Heart left ventricle (tissue), 13 donors: ENCODE results near the gene MS4A10.

Experiments used
- POLR2A ChIP-seq, 2 donors: fragments of 450-650 bp; IDR thresholded peaks; one replicate each; pipeline ENCODE4 v1.6.1; 2017; ENCODE audit warnings: antibody characterized with exemption in 2 of 2, mild to moderate bottlenecking in 2 of 2, moderate library complexity in 2 of 2
- TF ChIP-seq, protein P1 (sequence below), 12 donors: fragments of 200-600 bp; sonication (generic) in 4 of 12; IDR thresholded peaks; one replicate each; pipeline versions ENCODE4 v1.5.0 to v1.8.0; 2018 to 2022; ENCODE audit warnings: antibody characterized with exemption in 12 of 12, mild to moderate bottlenecking in 5 of 12
- donor health status: ischemic (EF 13 %, LVEDD 7.1; RV severe dilation, severe dysfunction).
- donor health status: DM: no; HTN: yes; CAD: no.
- donor health status: DM: no; HTN: no; CAD: no.
- donor health status: ischemic (EF 25% LVEDD 6.9; RV normal size, moderate dysfunction).
- donor health status: ischemic (EF 25% LVEDD 5.7; RV mildly dilated, moderate dysfunction).
- donor health status: ischemic (EF 35%, LVEDD 5.7; RV mildly dilated, moderate dysfunction).
- donor health status: nonischemic (EF 11% LVEDD 7.7; RV severe dilation, severe dysfunction).
- donor health status: DM: yes; HTN: yes; CAD: no.
- donor health status: PGD.
- donor health status: ischemic (EF 29% LVEDD 5.4; RV normal size, mild dysfunction).
- donor health status: nonischemic (EF 23%, LVEDD 6.1; RV moderate dilation, normal function).

DNA sequence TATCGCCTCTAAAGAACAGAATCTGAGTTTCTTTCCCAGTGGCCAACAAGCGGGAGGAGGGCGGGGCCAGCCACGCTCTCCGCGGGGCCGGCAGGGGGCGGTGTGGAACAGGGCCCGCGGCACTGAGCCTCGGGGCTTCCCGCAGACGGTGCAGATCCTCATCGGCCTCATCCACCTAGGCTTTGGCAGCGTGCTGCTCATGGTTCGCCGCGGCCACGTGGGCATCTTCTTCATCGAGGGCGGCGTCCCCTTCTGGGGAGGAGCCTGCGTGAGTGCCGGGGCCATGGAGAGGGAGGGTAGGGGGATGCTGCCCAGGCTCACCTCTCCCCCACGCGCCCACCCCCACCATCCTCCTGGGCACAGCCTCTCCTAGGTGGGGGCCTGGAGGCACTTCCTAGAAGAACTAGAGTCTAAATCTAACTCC lies 17.7 kb upstream of the MS4A10 start:
- TF ChIP-seq, protein P1, sequence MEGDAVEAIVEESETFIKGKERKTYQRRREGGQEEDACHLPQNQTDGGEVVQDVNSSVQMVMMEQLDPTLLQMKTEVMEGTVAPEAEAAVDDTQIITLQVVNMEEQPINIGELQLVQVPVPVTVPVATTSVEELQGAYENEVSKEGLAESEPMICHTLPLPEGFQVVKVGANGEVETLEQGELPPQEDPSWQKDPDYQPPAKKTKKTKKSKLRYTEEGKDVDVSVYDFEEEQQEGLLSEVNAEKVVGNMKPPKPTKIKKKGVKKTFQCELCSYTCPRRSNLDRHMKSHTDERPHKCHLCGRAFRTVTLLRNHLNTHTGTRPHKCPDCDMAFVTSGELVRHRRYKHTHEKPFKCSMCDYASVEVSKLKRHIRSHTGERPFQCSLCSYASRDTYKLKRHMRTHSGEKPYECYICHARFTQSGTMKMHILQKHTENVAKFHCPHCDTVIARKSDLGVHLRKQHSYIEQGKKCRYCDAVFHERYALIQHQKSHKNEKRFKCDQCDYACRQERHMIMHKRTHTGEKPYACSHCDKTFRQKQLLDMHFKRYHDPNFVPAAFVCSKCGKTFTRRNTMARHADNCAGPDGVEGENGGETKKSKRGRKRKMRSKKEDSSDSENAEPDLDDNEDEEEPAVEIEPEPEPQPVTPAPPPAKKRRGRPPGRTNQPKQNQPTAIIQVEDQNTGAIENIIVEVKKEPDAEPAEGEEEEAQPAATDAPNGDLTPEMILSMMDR (IDR thresholded peaks at IDR 0.05): peak in 10 of 12 donors; percentile 14 to 48 (median 28)
- TF ChIP-seq POLR2A (IDR thresholded peaks at IDR 0.05): no peak
